Kidney (tissue), 14 donors: ENCODE measurements around the gene PRKAR1B. TPM values are rescaled to one million over a fixed set of nuclear protein-coding genes. Genes with fewer than 3 reads are reported as not detected.
A peak's percentile ranks its signal among the peaks of the same experiment; 100 is the strongest.
"Not testable (repeated sequence)": the region's sequence is repeated elsewhere in the genome, so short reads cannot be mapped to it uniquely, and the experiment has no call there.

Experiments
- DNase-seq, 5 donors: peaks; one replicate each; pipeline ENCODE4 v3.0.0-alpha.2; 2013 to 2020
- FAIRE-seq: peaks from 2 replicates; lab custom pipeline; 2012; peaks lifted over from hg19 to GRCh38; lab: Jason Lieb, UNC
- H3K27ac ChIP-seq, 2 donors: one replicate each; pipeline ENCODE4 v1.7.0; 2013; ENCODE audit warnings: low read depth in 2 of 2, low read length in 2 of 2, inconsistent platforms in 1 of 2
- H3K27me3 ChIP-seq: one replicate; pipeline ENCODE4 v1.7.1; 2013; ENCODE audit warnings: low read length, inconsistent platforms; ENCODE audit not compliant: control insufficient read depth, insufficient read depth
- H3K36me3 ChIP-seq, 3 donors: one replicate each; pipeline versions ENCODE4 v1.7.0 to v1.7.1; 2013; ENCODE audit warnings: low read length in 3 of 3, control low read depth in 1 of 3, inconsistent platforms in 1 of 3; ENCODE audit not compliant: insufficient read depth in 3 of 3, control insufficient read depth in 2 of 3
- H3K4me1 ChIP-seq, 3 donors: one replicate each; pipeline versions ENCODE4 v1.7.0 to v1.7.1; 2013; ENCODE audit warnings: low read length in 3 of 3, inconsistent platforms in 1 of 3, low read depth in 1 of 3; ENCODE audit not compliant: control insufficient read depth in 2 of 3, insufficient read depth in 2 of 3
- H3K4me3 ChIP-seq, 3 donors: one replicate each; pipeline versions ENCODE4 v1.7.0 to v1.8.1; 2013; ENCODE audit warnings: low read length in 3 of 3, control low read depth in 1 of 3, inconsistent platforms in 1 of 3
- H3K9ac ChIP-seq, 3 donors: one replicate each; pipeline versions ENCODE4 v1.7.0 to v1.7.1; 2013; ENCODE audit warnings: low read length in 3 of 3, control low read depth in 1 of 3, inconsistent platforms in 1 of 3
- H3K9me3 ChIP-seq, 3 donors: one replicate each; pipeline versions ENCODE4 v1.7.0 to v1.7.1; 2013; ENCODE audit warnings: low read length in 3 of 3, control low read depth in 1 of 3, inconsistent platforms in 1 of 3; ENCODE audit not compliant: control insufficient read depth in 2 of 3, insufficient read depth in 1 of 3
- CTCF ChIP-seq: IDR thresholded peaks from 3 replicates; pipeline ENCODE4 v1.5.1; 2012; ENCODE audit warnings: mild to moderate bottlenecking, moderate library complexity, borderline replicate concordance; ENCODE audit not compliant: insufficient read depth; ENCODE audit errors: extremely low read depth
- intact Hi-C: fragments of 100-400 bp; cut with DNase I; formaldehyde crosslinking; loops from one replicate; pipeline ENCODE4 v1.11.1; 2022
- polyA plus RNA-seq: library from polyadenylated mRNA; stranded (reverse); fragments of 350-450 nt; fragmentation: Illumina TruSeq; extraction: RNeasy Lipid Tissue Mini Kit (QIAGEN cat#74804); gene quantifications from one replicate; pipeline ENCODE4 v1.2.3, GENCODE V29; 2014; ENCODE audit warnings: low read depth, low replicate concordance; ENCODE audit not compliant: insufficient read depth
- total RNA-seq: library from RNA; stranded (reverse); fragmentation: NEBNext Ultra II Directional; extraction: Animal tissue kit (Norgen Biotek cat#: 25700); gene quantifications from one replicate; pipeline ENCODE4 v1.2.1, GENCODE V29; 2021
- donor health status: control.
- donor health status: control.
- donor health status: control.
- donor health status: control.
- donor health status: control.
- donor health status: DM: yes; HTN: yes; CAD: no.
- donor health status: Normal renal cell carcinoma (clear cell type).

PRKAR1B gene
- total and polyA plus RNA-seq, 2 donors from 2014 or later, result 15.9 to 21.4 TPM

GRCh38 chr7:638256-639011 lies 88.6 kb downstream of the PRKAR1B start:
- Histone ChIP-seq H3K9ac (no peak overlapping the region), H3K4me1 (no peaks in the 10 kb centered on the region), H3K4me3 (no peak overlapping the region), H3K27ac (no peak overlapping the region), H3K9me3 (no peaks in the 10 kb centered on the region), H3K27me3 (no peaks in the 10 kb centered on the region), H3K36me3 (no peaks in the 10 kb centered on the region)
- peak in 1 of 5 donors; percentile 23 for DNase-seq
- TF ChIP-seq CTCF, result no peak
- no peak for FAIRE-seq
- intact Hi-C loops, result loop anchor here (10.0 kb wide), 1 partner anchor 314 kb away; no protein-coding TSS in a partner anchor

GRCh38 chr7:637826-638225 lies 89.3 kb downstream of the PRKAR1B start:
- intact Hi-C loops, result loop anchor here (10.0 kb wide), 1 partner anchor 313 kb away; no protein-coding TSS in a partner anchor
- H3K9ac ChIP-seq, result no peak overlapping the region
- no peak overlapping the region for H3K27ac ChIP-seq
- no peaks in the 10 kb centered on the region for H3K9me3 ChIP-seq
- no peaks in the 10 kb centered on the region for H3K27me3 ChIP-seq
- peak in 1 of 5 donors; percentile 38 for DNase-seq
- H3K4me1 ChIP-seq, result no peaks in the 10 kb centered on the region
- no peak overlapping the region for H3K4me3 ChIP-seq
- TF ChIP-seq CTCF, result no peak
- no peaks in the 10 kb centered on the region for H3K36me3 ChIP-seq
- no peak for FAIRE-seq

GRCh38 chr7:636396-636795 lies 90.7 kb downstream of the PRKAR1B start:
- no peak for DNase-seq
- FAIRE-seq, result no peak

GRCh38 chr7:635687-636382 lies 91.2 kb downstream of the PRKAR1B start:
- H3K36me3 ChIP-seq, H3K4me3 ChIP-seq, H3K4me1 ChIP-seq, H3K9ac ChIP-seq, DNase-seq, H3K9me3 ChIP-seq, H3K27me3 ChIP-seq, FAIRE-seq, H3K27ac ChIP-seq: not testable (repeated sequence)
- intact Hi-C loops, result loop anchor here (10.0 kb wide), 1 partner anchor 311 kb away; no protein-coding TSS in a partner anchor

More at GRCh38 chr7:636396-636795, 90.7 kb downstream of the PRKAR1B start:
- intact Hi-C loops, result loop anchor here (10.0 kb wide), 1 partner anchor 312 kb away; no protein-coding TSS in a partner anchor
- Histone ChIP-seq H3K9me3 (no peaks in the 10 kb centered on the region), H3K4me3 (no peak overlapping the region), H3K36me3 (no peaks in the 10 kb centered on the region), H3K27ac (no peak overlapping the region), H3K4me1 (no peaks in the 10 kb centered on the region), H3K27me3 (no peaks in the 10 kb centered on the region), H3K9ac (no peak overlapping the region)
- peak; percentile 40 for TF ChIP-seq CTCF
